Duodenal mucosa (tissue), 2 donors: Measurements from ENCODE around the gene AKR1B15.
"Not testable (repeated sequence)": the region's sequence is repeated elsewhere in the genome, so short reads cannot be mapped to it uniquely, and the experiment has no call there.

Experiments used
- H3K27ac ChIP-seq: one replicate; pipeline ENCODE4 v1.7.0; 2013; ENCODE audit warnings: low read depth, low read length
- H3K27me3 ChIP-seq, 2 donors: one replicate each; pipeline ENCODE4 v1.7.0; 2013; ENCODE audit warnings: low read length in 2 of 2, control low read depth in 1 of 2; ENCODE audit not compliant: insufficient read depth in 2 of 2, control insufficient read depth in 1 of 2
- H3K36me3 ChIP-seq, 2 donors: one replicate each; pipeline ENCODE4 v1.7.0; 2013; ENCODE audit warnings: low read length in 2 of 2, control low read depth in 1 of 2; ENCODE audit not compliant: insufficient read depth in 2 of 2, control insufficient read depth in 1 of 2
- H3K4me1 ChIP-seq, 2 donors: one replicate each; pipeline ENCODE4 v1.7.0; 2013; ENCODE audit warnings: low read length in 2 of 2, control low read depth in 1 of 2; ENCODE audit not compliant: insufficient read depth in 2 of 2, control insufficient read depth in 1 of 2
- H3K4me3 ChIP-seq, 2 donors: one replicate each; pipeline ENCODE4 v1.7.0; 2013; ENCODE audit warnings: low read length in 2 of 2, low read depth in 1 of 2
- H3K9ac ChIP-seq, 2 donors: one replicate each; pipeline ENCODE4 v1.7.0; 2013; ENCODE audit warnings: low read length in 2 of 2, low read depth in 1 of 2
- H3K9me3 ChIP-seq, 2 donors: one replicate each; pipeline ENCODE4 v1.7.0; 2013; ENCODE audit warnings: low read length in 2 of 2, control low read depth in 1 of 2; ENCODE audit not compliant: control insufficient read depth in 1 of 2

AKR1B15 gene

DNA sequence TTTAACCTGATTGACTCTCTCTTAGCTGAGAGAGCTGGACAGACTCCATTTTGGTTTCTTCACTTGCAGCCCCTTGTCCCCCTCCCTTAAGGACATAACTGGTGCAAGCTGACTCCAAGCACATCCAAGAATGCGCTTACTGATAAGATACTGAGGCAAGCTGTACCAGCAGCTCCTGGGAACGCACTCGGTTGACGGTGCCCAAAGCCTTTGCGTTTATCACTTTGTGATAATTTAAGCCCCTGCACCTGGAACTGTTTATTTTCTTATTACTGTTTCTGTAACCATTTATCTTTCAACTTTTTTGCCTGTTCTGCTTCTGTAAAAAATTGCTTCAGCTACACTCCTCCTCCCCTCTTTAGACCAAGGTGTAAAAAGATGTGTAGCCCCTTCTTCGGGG lies 8.5 kb downstream of the AKR1B15 start:
- Histone ChIP-seq H3K27me3 (no peaks in the 10 kb centered on the region), H3K27ac (no peak overlapping the region), H3K4me1 (no peaks in the 10 kb centered on the region), H3K4me3 (no peak overlapping the region), H3K9me3 (no peaks in the 10 kb centered on the region), H3K36me3 (no peaks in the 10 kb centered on the region), H3K9ac (no peak overlapping the region)

DNA sequence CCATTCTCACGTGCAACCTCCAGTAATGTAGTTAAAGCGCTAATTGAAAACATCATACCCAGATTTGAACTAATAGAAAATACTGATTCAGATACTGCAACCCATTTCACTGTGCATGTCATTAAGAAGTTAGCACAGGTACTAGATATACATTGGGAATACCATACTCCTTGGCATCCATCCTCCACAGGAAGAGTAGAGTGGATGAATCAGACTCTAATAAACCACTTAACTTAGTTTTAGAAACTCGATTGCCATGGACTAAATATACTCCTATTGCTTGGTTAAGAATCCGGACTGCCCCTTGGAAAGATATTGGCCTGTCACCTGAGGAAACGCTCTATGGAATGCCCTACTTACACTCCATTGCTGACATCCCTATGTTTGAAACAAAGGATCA lies 9.5 kb downstream of the AKR1B15 start:
- Histone ChIP-seq H3K27ac (no peak overlapping the region), H3K4me3 (no peak overlapping the region), H3K9me3 (no peaks in the 10 kb centered on the region), H3K4me1 (no peaks in the 10 kb centered on the region), H3K9ac (no peak overlapping the region), H3K27me3 (no peaks in the 10 kb centered on the region), H3K36me3 (no peaks in the 10 kb centered on the region)

DNA sequence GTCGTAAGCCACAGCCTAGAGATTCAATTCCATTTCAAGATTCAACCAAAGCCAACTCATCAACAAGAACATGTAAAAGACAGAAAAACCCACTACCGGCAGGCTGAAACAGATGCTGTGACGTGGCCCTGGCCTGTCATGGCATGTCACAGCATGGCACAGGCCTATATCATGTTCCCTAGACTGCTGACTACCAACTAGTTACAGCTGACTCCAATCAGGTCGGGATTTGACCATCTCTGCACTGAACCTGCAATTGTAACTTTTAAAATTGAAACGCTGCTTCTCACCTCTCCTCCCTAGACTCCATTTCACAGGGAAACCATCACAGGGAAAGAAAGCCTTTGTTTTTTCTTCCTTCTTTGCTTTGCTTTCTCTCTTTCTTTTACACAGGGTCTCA lies 12.7 kb downstream of the AKR1B15 start:
- not testable (repeated sequence) for H3K9me3 ChIP-seq, H3K27ac ChIP-seq, H3K9ac ChIP-seq, H3K36me3 ChIP-seq, H3K27me3 ChIP-seq, H3K4me3 ChIP-seq, H3K4me1 ChIP-seq

DNA sequence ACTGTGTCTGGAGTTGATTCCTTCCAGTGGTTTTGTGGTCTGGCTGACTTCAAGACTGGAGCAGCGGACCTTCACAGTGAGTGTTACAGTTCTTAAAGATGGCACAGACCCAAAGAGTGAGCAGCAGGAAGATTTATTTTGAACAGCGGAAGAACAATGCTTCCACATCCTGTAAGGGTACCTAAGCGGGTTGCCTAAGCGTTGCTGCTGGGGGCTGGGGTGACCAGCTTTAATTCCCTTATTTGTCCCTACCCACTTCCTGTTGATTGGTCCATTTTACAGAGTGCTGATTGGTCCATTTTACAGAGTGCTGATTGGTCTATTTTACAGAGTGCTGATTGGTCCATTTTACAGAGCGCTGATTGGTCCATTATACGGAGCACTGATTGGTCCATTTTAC lies 13.2 kb downstream of the AKR1B15 start:
- Histone ChIP-seq H3K9me3 (no peaks in the 10 kb centered on the region), H3K4me1 (peaks cover 4 to 6% of the 10 kb centered on the region in 2 donors), H3K27me3 (no peaks in the 10 kb centered on the region), H3K27ac (no peak overlapping the region), H3K9ac (no peak overlapping the region), H3K4me3 (no peak overlapping the region), H3K36me3 (no peaks in the 10 kb centered on the region)

DNA sequence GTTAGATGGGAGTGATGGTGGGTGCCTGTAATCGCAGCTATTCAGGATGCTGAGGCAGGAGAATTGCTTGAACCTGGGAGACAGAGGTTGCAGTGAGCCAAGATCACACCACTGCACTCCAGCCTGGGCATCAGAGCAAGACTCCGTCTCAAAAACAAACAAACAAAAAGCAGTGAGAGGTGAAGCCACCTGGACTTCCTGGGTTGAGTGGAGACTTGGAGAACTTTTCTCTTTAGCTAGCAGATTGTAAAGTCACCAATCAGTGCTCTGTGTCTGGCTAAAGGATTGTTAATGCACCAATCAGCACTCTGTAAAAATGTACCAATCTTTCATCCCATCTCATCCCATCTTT lies 14.5 kb downstream of the AKR1B15 start:
- H3K36me3 ChIP-seq, H3K27ac ChIP-seq, H3K27me3 ChIP-seq, H3K4me1 ChIP-seq, H3K4me3 ChIP-seq, H3K9me3 ChIP-seq, H3K9ac ChIP-seq: not testable (repeated sequence)

DNA sequence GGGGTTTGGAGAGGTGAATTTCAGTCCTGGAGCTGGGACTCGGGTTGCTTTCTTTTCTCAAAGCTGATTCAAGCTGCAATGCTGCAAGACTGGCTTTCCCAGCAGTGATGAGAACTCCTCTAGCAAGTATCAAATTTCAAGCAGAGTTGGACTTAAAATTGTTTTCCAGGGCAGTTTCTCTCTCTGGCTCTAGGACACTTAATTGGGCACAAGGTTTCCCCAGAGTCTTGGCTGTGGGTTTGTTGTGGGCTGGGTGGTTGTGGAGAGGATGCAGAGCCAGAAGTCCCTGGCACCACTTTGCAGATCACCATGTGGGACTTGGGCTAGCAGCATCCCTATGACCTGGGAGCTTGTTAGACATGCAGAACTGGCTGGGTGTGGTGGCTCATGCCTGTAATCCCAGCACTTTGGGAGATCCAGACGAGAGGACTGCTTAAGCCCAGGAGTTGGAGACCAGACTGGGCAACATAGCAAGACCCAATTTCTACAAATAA lies 16.8 kb downstream of the AKR1B15 start:
- Histone ChIP-seq H3K36me3 (no peaks in the 10 kb centered on the region), H3K27ac (no peak overlapping the region), H3K4me3 (no peak overlapping the region), H3K9me3 (peaks cover 0 to 3% of the 10 kb centered on the region in 2 donors), H3K9ac (no peak overlapping the region), H3K27me3 (no peaks in the 10 kb centered on the region), H3K4me1 (peaks cover 7 to 8% of the 10 kb centered on the region in 2 donors)

DNA sequence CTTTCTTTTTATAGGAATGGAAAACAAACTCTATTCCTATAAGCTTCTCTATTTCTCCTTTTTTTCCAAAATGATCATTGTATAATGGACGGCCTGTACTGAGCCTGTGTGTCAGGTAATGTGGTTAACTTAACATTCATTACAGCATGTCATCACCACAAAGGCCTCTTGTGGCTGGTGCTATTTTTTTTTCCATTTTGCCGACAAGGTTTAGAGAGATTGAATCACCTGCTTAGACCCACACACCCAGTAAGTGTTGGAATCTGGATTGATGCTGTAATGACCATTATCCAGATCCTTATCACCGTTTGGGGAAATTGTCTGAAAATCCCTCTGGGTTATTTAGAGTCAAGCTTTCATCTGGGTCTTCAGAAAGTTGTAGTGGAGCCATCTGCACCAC lies 18.5 kb downstream of the AKR1B15 start:
- Histone ChIP-seq H3K4me1 (peaks cover 9 to 11% of the 10 kb centered on the region in 2 donors), H3K4me3 (no peak overlapping the region), H3K9me3 (peaks cover 0 to 3% of the 10 kb centered on the region in 2 donors), H3K27ac (no peak overlapping the region), H3K27me3 (no peaks in the 10 kb centered on the region), H3K9ac (no peak overlapping the region), H3K36me3 (no peaks in the 10 kb centered on the region)

DNA sequence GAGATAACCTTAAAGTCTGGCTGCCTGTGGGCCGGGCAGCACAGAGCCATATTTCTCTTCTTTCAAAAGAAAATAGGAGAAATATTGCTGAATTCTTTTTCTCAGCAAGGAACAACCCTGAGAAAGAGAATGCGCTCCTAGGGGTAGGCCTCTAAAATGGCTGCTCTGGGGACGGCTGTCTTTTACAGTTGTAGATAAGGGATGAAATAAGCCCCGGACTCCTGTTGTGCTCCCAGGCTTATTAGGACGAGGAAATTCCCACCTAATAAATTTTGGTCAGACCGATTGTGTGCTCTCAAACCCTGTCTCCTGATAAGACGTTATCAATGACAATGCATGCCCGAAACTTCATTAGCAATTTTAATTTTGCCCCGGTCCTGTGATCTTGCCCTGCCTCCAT lies 21.1 kb downstream of the AKR1B15 start:
- not testable (repeated sequence) for H3K4me3 ChIP-seq, H3K36me3 ChIP-seq, H3K27ac ChIP-seq, H3K27me3 ChIP-seq, H3K9ac ChIP-seq, H3K9me3 ChIP-seq
- peaks cover 9 to 11% of the 10 kb centered on the region in 2 donors for H3K4me1 ChIP-seq

DNA sequence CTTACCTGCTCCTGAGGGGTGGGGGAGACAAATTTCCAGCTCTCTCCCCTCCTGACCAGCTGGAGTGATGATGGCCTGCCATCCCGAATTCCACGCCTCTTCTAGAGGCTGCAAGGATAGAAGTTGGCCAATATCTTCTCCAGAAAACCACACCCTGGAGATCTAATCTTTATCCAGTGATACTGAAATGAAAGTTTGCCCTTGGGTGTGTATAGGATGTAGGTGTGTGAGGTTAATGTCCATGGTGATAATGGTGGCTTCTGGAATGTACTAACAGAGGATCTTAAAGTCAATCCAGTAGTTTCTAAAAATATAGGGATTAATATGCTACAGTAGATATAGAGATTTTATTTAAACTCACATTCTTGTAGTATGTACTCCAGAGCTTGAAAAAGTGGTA lies 22.2 kb downstream of the AKR1B15 start:
- no peak overlapping the region for H3K27ac ChIP-seq
- H3K27me3 ChIP-seq = no peaks in the 10 kb centered on the region
- H3K4me3 ChIP-seq = no peak overlapping the region
- no peaks in the 10 kb centered on the region for H3K36me3 ChIP-seq
- H3K9me3 ChIP-seq = peaks cover 0 to 3% of the 10 kb centered on the region in 2 donors
- H3K4me1 ChIP-seq = peaks cover 8 to 9% of the 10 kb centered on the region in 2 donors
- no peak overlapping the region for H3K9ac ChIP-seq

DNA sequence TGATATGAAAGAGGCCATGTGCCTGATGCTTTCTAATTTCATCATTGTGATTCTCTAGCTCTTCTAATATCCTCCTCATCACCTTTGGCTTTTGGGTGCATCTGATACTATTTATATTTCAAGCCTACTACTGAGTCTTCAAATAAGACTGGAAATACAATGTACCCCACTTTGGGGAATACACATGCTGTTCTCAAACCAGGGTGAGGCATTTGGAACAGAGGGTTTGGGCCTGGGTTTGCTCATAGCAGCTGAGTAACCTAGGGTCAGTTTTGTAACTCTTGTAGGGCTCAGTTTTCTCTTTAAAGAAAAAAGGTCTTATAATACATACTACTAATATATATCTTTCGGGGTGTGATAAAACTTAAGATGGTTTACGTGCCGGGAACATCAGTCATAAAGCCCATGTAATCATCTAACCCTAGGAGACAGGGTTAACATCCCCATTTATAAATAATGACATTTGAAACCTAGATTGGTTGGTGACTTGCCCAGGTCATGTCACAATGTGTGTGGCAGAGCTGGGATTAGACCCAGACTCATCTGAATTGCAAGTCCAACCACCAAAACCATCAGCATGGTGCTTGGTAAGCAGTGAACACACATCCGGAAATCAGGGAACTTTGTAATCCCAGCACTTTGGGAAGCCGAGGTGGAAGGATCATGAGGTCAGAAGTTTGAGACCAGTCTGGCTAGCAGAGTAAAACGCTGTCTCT lies 23.0 kb downstream of the AKR1B15 start:
- H3K4me1 ChIP-seq = peaks cover 4 to 6% of the 10 kb centered on the region in 2 donors
- no peak overlapping the region for H3K9ac ChIP-seq
- H3K27me3 ChIP-seq = no peaks in the 10 kb centered on the region
- H3K9me3 ChIP-seq = peaks cover 0 to 3% of the 10 kb centered on the region in 2 donors
- H3K4me3 ChIP-seq = no peak overlapping the region
- H3K27ac ChIP-seq = peak overlapping the region; percentile 3
- no peaks in the 10 kb centered on the region for H3K36me3 ChIP-seq
